ENCODE data around the gene GPR78. TPM values are rescaled to one million over a fixed set of nuclear protein-coding genes. Genes with fewer than 3 reads are reported as not detected.

The GPR78 gene
- total RNA-seq (2016; rRNA removed; fragmentation: Illumina TruSeq; extraction: Trizol) (0.07 TPM in 1 of 2 replicates, not detected in the other), polyA plus RNA-seq (2011; rRNA removed) (0.01 TPM in 1 of 2 replicates, not detected in the other), polyA minus RNA-seq (2011; rRNA and poly(A)+ RNA removed; ENCODE audit: low replicate concordance) (0.07 TPM in 1 of 2 replicates, not detected in the other), Bru-seq, nascent RNA (not detected), BruChase-seq, experiment 1, labeled RNA remaining after a 6-hour chase (not detected), BruChase-seq, experiment 2, labeled RNA remaining after a 2-hour chase (not detected)
- total RNA-seq (2016; cell fraction: cytosol; rRNA removed; fragmentation: Illumina TruSeq; extraction: Trizol; ENCODE audit: low read depth): not detected in 2 replicates
- total RNA-seq (2016; cell fraction: insoluble cytoplasmic fraction; rRNA removed; fragmentation: Illumina TruSeq; extraction: Trizol): not detected in 2 replicates
- 0.07 TPM in 1 of 2 replicates, not detected in the other for total RNA-seq (2016; cell fraction: membrane; rRNA removed; fragmentation: Illumina TruSeq; extraction: Trizol)
- 0.12 and 0.13 TPM in 2 replicates for total RNA-seq (2016; cell fraction: nucleus; rRNA removed; fragmentation: Illumina TruSeq; extraction: Trizol)
- not detected in 2 replicates for polyA plus RNA-seq (2011; cell fraction: cytosol; rRNA removed)
- 0.10 and 0.13 TPM in 2 replicates for polyA plus RNA-seq (2011; cell fraction: nucleus; rRNA removed)
- polyA plus RNA-seq (2012): not detected in 2 replicates
- not detected in 2 replicates for polyA plus RNA-seq (2016; cell fraction: cytosol; fragmentation: Illumina TruSeq; extraction: Trizol; ENCODE audit: low read depth)
- not detected in 2 replicates for polyA plus RNA-seq (2016; cell fraction: insoluble cytoplasmic fraction; fragmentation: Illumina TruSeq; extraction: Trizol; ENCODE audit: low read depth)
- polyA plus RNA-seq (2016; cell fraction: membrane; fragmentation: Illumina TruSeq; extraction: Trizol; ENCODE audit: low read depth): not detected in 2 replicates
- 0.16 TPM in 1 of 2 replicates, not detected in the other for polyA plus RNA-seq (2016; cell fraction: nucleus; fragmentation: Illumina TruSeq; extraction: Trizol; ENCODE audit: insufficient read depth, low read depth)
- polyA minus RNA-seq (2011; cell fraction: cytosol; rRNA and poly(A)+ RNA removed): not detected in 2 replicates
- polyA minus RNA-seq (2011; cell fraction: nucleus; rRNA and poly(A)+ RNA removed): 0.13 TPM in 1 of 2 replicates, not detected in the other
- long read RNA-seq, experiment 1: 0 reads
- long read RNA-seq, experiment 2: 0 reads

- Histone ChIP-seq H3K27me3 (ENCODE audit: control insufficient read depth in 1 of 2, insufficient read depth in 2 of 2, low read length in 2 of 2) (0 out of 5 replicates have a peak, but pooled peaks cover 2 to 5% of the 10 kb centered on the region in 2 experiments), H3K79me2 (ENCODE audit: insufficient read depth, low read length) (no peaks in the 10 kb centered on the region), H3K4me1 (ENCODE audit: insufficient read depth, low read length) (no peaks in the 10 kb centered on the region), H3K36me3 (replicated peaks in 1 of 2; ENCODE audit: control insufficient read depth in 1 of 2, insufficient read depth in 2 of 2, low read length in 2 of 2) (no peaks in the 10 kb centered on the region), H3K9ac (ENCODE audit: insufficient read depth, low read depth, low read length) (no peak within 1 kb of the TSS), H3K4me2 (ENCODE audit: low read depth, low read length) (no peak within 1 kb of the TSS), H3K4me3 (replicated peaks in 1 of 3; ENCODE audit: insufficient read depth in 1 of 3, low read depth in 2 of 3, low read length in 3 of 3) (no peak within 1 kb of the TSS), H3K9me3 (ENCODE audit: low read length) (no peaks in the 10 kb centered on the region), H3K27ac (ENCODE audit: extremely low read length, insufficient read depth, low read length) (no peak within 1 kb of the TSS), H4K20me1 (ENCODE audit: insufficient read depth, low read length) (0 out of 2 replicates have a peak, but pooled peaks cover 3% of the 10 kb centered on the region), H2AFZ (ENCODE audit: low read length) (no peak within 1 kb of the TSS)
- FAIRE-seq (no peak), ATAC-seq (peak; percentile 93), DNase-seq (ENCODE audit: low spot score) (no peak)
- WGBS (ENCODE audit: low lambda C conversion rate): 32% methylated on average over 25 of the region's 63 CpGs
- no TSS peak for BruUV-seq (replicated peaks)
- in situ Hi-C loops (cut with HindIII; ENCODE audit: extremely low pct_ligation_motif_present, low pct_unique_long_range_greater_than_20kb): no loop called here
- ChIA-PET CTCF (ENCODE audit: low intra/inter-chr PET ratio, low total read pairs) (no interaction called here), POLR2A (no interaction called here)
- intact Hi-C loops (cut with micrococcal nuclease; ENCODE audit: unreplicated experiment): no loop called here
- no peak for TF ChIP-seq BCLAF1 (IDR thresholded peaks at IDR 0.05)
- no peak for TF ChIP-seq POLR2A (IDR thresholded peaks at IDR 0.05; ENCODE audit: insufficient read depth in 1 of 2, low read depth in 2 of 2, low read length in 2 of 2)
- no peak for TF ChIP-seq TAF1 (CRISPR knock-in tag; IDR thresholded peaks at IDR 0.05)
- TF ChIP-seq ZFP36 (IDR thresholded peaks at IDR 0.05; ENCODE audit: borderline replicate concordance, low read depth, low read length, partially characterized antibody): peak; percentile 77
- TF ChIP-seq ZNF160 (CRISPR knock-in tag; IDR thresholded peaks at IDR 0.05): no peak
- TF ChIP-seq ARID3A (IDR thresholded peaks at IDR 0.05; ENCODE audit: low read depth, low read length): no peak
- TF ChIP-seq FOXK2 (IDR thresholded peaks at IDR 0.05): no peak
- TF ChIP-seq ZSCAN20 (CRISPR knock-in tag; IDR thresholded peaks at IDR 0.05; ENCODE audit: borderline replicate concordance): no peak
- TF ChIP-seq ZNF879 (CRISPR knock-in tag; IDR thresholded peaks at IDR 0.05): no peak
- no peak for TF ChIP-seq ZNF616 (CRISPR knock-in tag; IDR thresholded peaks at IDR 0.05; ENCODE audit: low read depth)
- no peak for TF ChIP-seq SIN3A (IDR thresholded peaks at IDR 0.05; ENCODE audit: borderline replicate concordance, low read depth, low read length)
- 0 out of 2 replicates have a peak, but pooled peaks have one; percentile 31 for TF ChIP-seq HOMEZ (CRISPR knock-in tag; IDR thresholded peaks at IDR 0.05; ENCODE audit: low read depth)
- no peak for TF ChIP-seq CBX1 (IDR thresholded peaks at IDR 0.05; ENCODE audit: low read depth)
- no peak for TF ChIP-seq NR3C1 (CRISPR knock-in tag; IDR thresholded peaks at IDR 0.05)
- TF ChIP-seq SRF (IDR thresholded peaks at IDR 0.05; ENCODE audit: low read depth, low read length): no peak
These were observed at the start of gene GPR78 for GRCh38 chr4:8580321-8581093. GPR78 (plus strand) TSS chr4:8580392; CDS start chr4:8580983, 591 bp downstream.
